GM23338 (cell line): ENCODE results near the gene EARS2. TPM values are rescaled to one million over a fixed set of nuclear protein-coding genes. Genes with fewer than 3 reads are reported as not detected.

Experiments
- ATAC-seq: fragments of 200-7000 bp; cut with Tn5 transposase; 3 replicates; pipeline ENCODE4 v1.9.1; 2020
- DNase-seq: peaks from one replicate; pipeline ENCODE4 v3.0.0-alpha.2; 2015; ENCODE audit warnings: low spot score
- H2AFZ ChIP-seq: fragments of 200-600 bp; sonication (generic); 2 replicates; pipeline ENCODE4 v1.8.0; 2016; ENCODE audit warnings: antibody characterized with exemption, mild to moderate bottlenecking, moderate library complexity
- H3F3A ChIP-seq: fragments of 200-600 bp; sonication (generic); replicated peaks from 2 replicates; pipeline ENCODE4 v1.8.0; 2017; ENCODE audit warnings: antibody characterized with exemption, mixed run types, low read depth
- H3K27ac ChIP-seq: fragments of 200-600 bp; sonication (generic); 2 replicates; pipeline ENCODE4 v1.6.1; 2016; ENCODE audit warnings: low read depth
- H3K27me3 ChIP-seq: fragments of 200-600 bp; sonication (generic); 2 replicates; pipeline ENCODE4 v1.8.0; 2016; ENCODE audit warnings: mild to moderate bottlenecking, mixed run types, moderate library complexity; ENCODE audit not compliant: insufficient read depth
- H3K36me3 ChIP-seq: fragments of 200-600 bp; sonication (generic); 2 replicates; pipeline ENCODE4 v1.8.0; 2016; ENCODE audit warnings: mild to moderate bottlenecking; ENCODE audit not compliant: insufficient read depth
- H3K4me1 ChIP-seq: fragments of 200-600 bp; sonication (generic); 2 replicates; pipeline ENCODE4 v1.8.0; 2016; ENCODE audit warnings: mild to moderate bottlenecking, moderate library complexity; ENCODE audit not compliant: insufficient read depth
- H3K4me2 ChIP-seq: fragments of 200-600 bp; sonication (generic); 2 replicates; pipeline ENCODE4 v1.7.1; 2017; ENCODE audit warnings: mixed run types
- H3K4me3 ChIP-seq: fragments of 200-600 bp; sonication (generic); 2 replicates; pipeline ENCODE4 v1.6.1; 2016; ENCODE audit warnings: mixed run types
- H3K79me2 ChIP-seq: fragments of 200-600 bp; sonication (generic); replicated peaks from 2 replicates; pipeline ENCODE4 v1.8.0; 2017; ENCODE audit warnings: mild to moderate bottlenecking; ENCODE audit not compliant: insufficient read depth
- H3K9me2 ChIP-seq: fragments of 200-600 bp; sonication (generic); 2 replicates; pipeline ENCODE4 v1.8.0; 2017; ENCODE audit not compliant: insufficient read depth
- H4K20me1 ChIP-seq: fragments of 200-600 bp; sonication (generic); replicated peaks from 2 replicates; pipeline ENCODE4 v1.8.0; 2017; ENCODE audit warnings: mild to moderate bottlenecking; ENCODE audit not compliant: insufficient read depth
- H3K27ac Mint-ChIP-seq: 2 replicates; pipeline ENCODE4 v1.8.0; 2020; ENCODE audit warnings: inconsistent platforms, mild to moderate bottlenecking, moderate library complexity, mixed read lengths
- H3K27me3 Mint-ChIP-seq: 3 replicates; pipeline ENCODE4 v1.8.0; 2022; ENCODE audit warnings: low read depth, mild to moderate bottlenecking, moderate library complexity, mixed read lengths, inconsistent platforms; ENCODE audit not compliant: insufficient read depth, poor library complexity
- H3K36me3 Mint-ChIP-seq: 3 replicates; pipeline ENCODE4 v1.8.0; 2021; ENCODE audit warnings: low read depth, mild to moderate bottlenecking, inconsistent platforms, moderate library complexity, mixed read lengths
- H3K4me1 Mint-ChIP-seq: 3 replicates; pipeline ENCODE4 v1.8.0; 2020; ENCODE audit warnings: mild to moderate bottlenecking, inconsistent platforms, mixed read lengths
- H3K4me3 Mint-ChIP-seq: 3 replicates; pipeline ENCODE4 v1.8.0; 2021; ENCODE audit warnings: moderate library complexity, mild to moderate bottlenecking, inconsistent platforms, mixed read lengths
- H3K9me3 Mint-ChIP-seq: 3 replicates; pipeline ENCODE4 v1.8.0; 2020; ENCODE audit warnings: moderate library complexity, mild to moderate bottlenecking, inconsistent platforms, mixed read lengths
- CTCF ChIP-seq, 2 experiments: fragments of 200-600 bp in 1 of 2; sonication (generic) in 1 of 2; conservative IDR thresholded peaks; 2 replicates each; pipeline versions ENCODE4 v1.5.1 to v1.6.1; 2016 to 2017; ENCODE audit warnings: antibody characterized with exemption in 2 of 2, low read depth in 2 of 2, mild to moderate bottlenecking in 2 of 2, moderate library complexity in 1 of 2
- EZH2 ChIP-seq: fragments of 200-600 bp; sonication (generic); IDR thresholded peaks from one replicate; pipeline ENCODE4 v1.8.0; 2017; ENCODE audit warnings: antibody characterized with exemption, mild to moderate bottlenecking, low read depth; ENCODE audit not compliant: unreplicated experiment
- EZH2phosphoT487 ChIP-seq: fragments of 200-600 bp; sonication (generic); IDR thresholded peaks from one replicate; pipeline ENCODE4 v1.8.1; 2018; ENCODE audit warnings: antibody characterized with exemption; ENCODE audit not compliant: unreplicated experiment
- JUNB ChIP-seq: IDR thresholded peaks from one replicate; pipeline ENCODE4 v1.6.1; 2016; ENCODE audit warnings: antibody characterized with exemption; ENCODE audit not compliant: unreplicated experiment
- POLR2AphosphoS5 ChIP-seq: IDR thresholded peaks from 2 replicates; pipeline ENCODE4 v1.6.1; 2016; ENCODE audit warnings: antibody characterized with exemption, low read depth
- REST ChIP-seq: IDR thresholded peaks from one replicate; pipeline ENCODE4 v1.6.1; 2018; ENCODE audit warnings: antibody characterized with exemption; ENCODE audit not compliant: unreplicated experiment
- ZNF114 ChIP-seq: fragments of 250-450 bp; sonication (Bioruptor Pico); IDR thresholded peaks from 2 replicates; pipeline ENCODE4 v1.5.0; 2020; ENCODE audit warnings: mild to moderate bottlenecking, moderate library complexity
- polyA plus RNA-seq: library from polyadenylated mRNA; unstranded; fragments of >200 nt; fragmentation: Nextera tagmentation; extraction: Ambion mirVana; gene quantifications from 2 replicates; pipeline ENCODE4 v1.2.1, GENCODE V29; 2016
- total RNA-seq: library from RNA; depleted of rRNA; stranded (reverse); fragments of >200 nt; shearing (Covaris generic); gene quantifications from 2 replicates; pipeline ENCODE4 v1.2.3, GENCODE V29; 2014

The EARS2 gene
- total and polyA plus RNA-seq, 2 experiments from 2014 or later = 22.6 to 89.1 TPM

- H3K4me3 Mint-ChIP-seq = peak overlapping the region; percentile 17; the same call in 2 of the 3 replicates
- peak; percentile 77 for DNase-seq
- ATAC-seq = peak; percentile 70
Measured at GRCh38 chr16:23597003-23597756, 40.0 kb upstream of the EARS2 start.

More at GRCh38 chr16:23597003-23597756, 40.0 kb upstream of the EARS2 start:
- Mint-ChIP-seq H3K36me3 (peaks cover 16% of the 10 kb centered on the region), H3K27ac (peak overlapping the region; percentile 48; the same call in 1 of the 2 replicates), H3K27me3 (peaks cover 14% of the 10 kb centered on the region), H3K9me3 (no peaks in the 10 kb centered on the region), H3K4me1 (peaks cover 15% of the 10 kb centered on the region)
- Histone ChIP-seq H3K4me3 (no peak overlapping the region), H3K79me2 (peaks cover 39% of the 10 kb centered on the region), H3K27me3 (no peaks in the 10 kb centered on the region), H3K4me1 (peaks cover 32% of the 10 kb centered on the region), H3K27ac (peak overlapping the region; percentile 100), H3K36me3 (no peaks in the 10 kb centered on the region; the same call in none of the 2 replicates), H2AFZ (no peak overlapping the region), H3F3A (peaks cover 27% of the 10 kb centered on the region), H3K4me2 (peak overlapping the region; percentile 69; the same call in 1 of the 2 replicates), H3K9me2 (no peaks in the 10 kb centered on the region), H4K20me1 (peaks cover 5% of the 10 kb centered on the region)
- TF ChIP-seq ZNF114 (CRISPR knock-in tag) (no peak), REST (no peak), JUNB (no peak), CTCF (conservative IDR thresholded peaks at IDR 0.05; ENCODE audit: low read depth in 2 of 2) (peak; percentile 56 to 72), EZH2 (no peak), POLR2AphosphoS5 (no peak), EZH2phosphoT487 (no peak)
